Bronchial epithelial cell (primary cell): ENCODE data around the gene SETD4. TPM values are rescaled to one million over a fixed set of nuclear protein-coding genes. Genes with fewer than 3 reads are reported as not detected.

Source experiments
- DNase-seq: peaks from one replicate; pipeline ENCODE4 v3.0.0-alpha.2; 2010; ENCODE audit warnings: low read depth
- FAIRE-seq: peaks from 2 replicates; lab custom pipeline; 2011; peaks lifted over from hg19 to GRCh38; lab: Jason Lieb, UNC
- H3K27me3 ChIP-seq: 2 replicates; pipeline ENCODE4 v1.5.1; 2011; ENCODE audit warnings: low read length; ENCODE audit not compliant: control insufficient read depth, insufficient read depth
- H3K36me3 ChIP-seq: 2 replicates; pipeline ENCODE4 v1.5.1; 2011; ENCODE audit warnings: low read length; ENCODE audit not compliant: control insufficient read depth, insufficient read depth
- H3K4me3 ChIP-seq: 2 replicates; pipeline ENCODE4 v1.5.1; 2011; ENCODE audit warnings: mild to moderate bottlenecking, low read depth, low read length, control low read depth
- CTCF ChIP-seq: IDR thresholded peaks from 2 replicates; pipeline ENCODE4 v1.5.1; 2011; ENCODE audit warnings: mild to moderate bottlenecking, moderate library complexity, low read length, control low read depth, inconsistent platforms; ENCODE audit not compliant: insufficient read depth, severe bottlenecking
- total RNA-seq: library from RNA; depleted of rRNA; stranded (reverse); fragments of >200 nt; gene quantifications from 2 replicates; pipeline ENCODE4 v1.2.1, GENCODE V29; 2014

Gene SETD4
- total RNA-seq, 1 donor from 2014 or later, result 16.6 TPM

- peak; percentile 36 for FAIRE-seq
- H3K27me3 ChIP-seq, result no peaks in the 10 kb centered on the region
- no peak for TF ChIP-seq CTCF
- no peak overlapping the region for H3K4me3 ChIP-seq
- DNase-seq, result no peak
- peaks cover 3% of the 10 kb centered on the region for H3K36me3 ChIP-seq
Observed at GRCh38 chr21:36032647-36033406, 27.5 kb downstream of the SETD4 start.

GRCh38 chr21:36030581-36031189 is 29.6 kb downstream of the SETD4 start:
- Histone ChIP-seq H3K27me3 (no peaks in the 10 kb centered on the region), H3K4me3 (no peak overlapping the region), H3K36me3 (peaks cover 1% of the 10 kb centered on the region)
- TF ChIP-seq CTCF, result no peak
- no peak for DNase-seq
- no peak for FAIRE-seq

GRCh38 chr21:36029309-36029708 is 31.0 kb downstream of the SETD4 start:
- Histone ChIP-seq H3K4me3 (no peak overlapping the region), H3K36me3 (no peaks in the 10 kb centered on the region), H3K27me3 (no peaks in the 10 kb centered on the region)
- DNase-seq (no peak), FAIRE-seq (no peak)
- no peak for TF ChIP-seq CTCF

- Histone ChIP-seq H3K4me3 (no peak overlapping the region), H3K36me3 (no peaks in the 10 kb centered on the region), H3K27me3 (no peaks in the 10 kb centered on the region)
- peak; percentile 62 for DNase-seq
- no peak for FAIRE-seq
- TF ChIP-seq CTCF, result peak; percentile 89
Observed at GRCh38 chr21:36028127-36029069, 31.9 kb downstream of the SETD4 start.

- Histone ChIP-seq H3K36me3 (no peaks in the 10 kb centered on the region), H3K4me3 (no peak overlapping the region), H3K27me3 (no peaks in the 10 kb centered on the region)
- DNase-seq (peak; percentile 42), FAIRE-seq (peak; percentile 47)
- no peak for TF ChIP-seq CTCF
Observed at GRCh38 chr21:36027347-36027746, 33.0 kb downstream of the SETD4 start.
